K562 (cell line): ENCODE results near the gene ARID3A. TPM values are rescaled to one million over a fixed set of nuclear protein-coding genes. Genes with fewer than 3 reads are reported as not detected.

Experiments
- ATAC-seq: fragments of 200-7000 bp; cut with Tn5 transposase; 3 replicates; pipeline ENCODE4 v1.9.1; 2020; ENCODE audit warnings: moderate library complexity
- BruUV-seq: library from RNA; stranded (reverse); fragments of 400-500 nt; replicated peaks from 2 replicates; lab custom pipeline; 2021; lab: Mats Ljungman, UMichigan
- CTCF ChIA-PET: fragments of 300-600 bp; formaldehyde crosslinking; extraction: SDS; loops from one replicate; lab custom pipeline; 2021; ENCODE audit warnings: low intra/inter-chr PET ratio; lab: Yijun Ruan, JAX
- POLR2A ChIA-PET: fragments of 300-600, 350-650 bp; sonication (Branson Sonifier 250); formaldehyde crosslinking; extraction: SDS; loops from one replicate; lab custom pipeline; 2021; ENCODE audit warnings: antibody characterized with exemption, inconsistent platforms; lab: Yijun Ruan, JAX
- DNase-seq, 4 experiments: peaks; one replicate each; pipeline versions ENCODE4 v3.0.0 to v3.0.0-alpha.2; 2011 to 2018; ENCODE audit warnings: low spot score in 3 of 4, mixed read lengths in 3 of 4; ENCODE audit errors: extremely low read depth in 1 of 4
- FAIRE-seq: peaks from 2 replicates; lab custom pipeline; 2011; peaks lifted over from hg19 to GRCh38; lab: Jason Lieb, UNC
- H2AFZ ChIP-seq: 2 replicates; pipeline ENCODE4 v1.6.0; 2011; ENCODE audit warnings: low read depth, low read length, control low read depth, inconsistent platforms
- H3K27ac ChIP-seq: fragments of 200-600 bp; 3 replicates; pipeline ENCODE4 v1.8.0; 2011; ENCODE audit warnings: low read depth, mild to moderate bottlenecking, control low read depth, inconsistent platforms, low read length, moderate library complexity, mixed read lengths; ENCODE audit errors: extremely low read depth
- H3K27me3 ChIP-seq, 2 experiments: fragments of 300-600 bp in 1 of 2; 2 replicates in 1 of 2; 3 replicates in 1 of 2; pipeline versions ENCODE4 v1.6.0 to v1.8.0; 2011; ENCODE audit warnings: inconsistent platforms in 2 of 2, low read length in 2 of 2, mild to moderate bottlenecking in 1 of 2, mixed read lengths in 1 of 2, moderate library complexity in 1 of 2; ENCODE audit not compliant: control insufficient read depth in 2 of 2, insufficient read depth in 2 of 2
- H3K36me3 ChIP-seq: fragments of 300-600 bp; 3 replicates; pipeline ENCODE4 v1.8.0; 2011; ENCODE audit warnings: mild to moderate bottlenecking, low read length, inconsistent platforms; ENCODE audit not compliant: control insufficient read depth, insufficient read depth
- H3K4me1 ChIP-seq, 2 experiments: fragments of 200-600 bp in 1 of 2; replicated peaks in 1 of 2; 2 replicates in 1 of 2; 3 replicates in 1 of 2; pipeline versions ENCODE4 v1.5.1 to v1.8.0; 2011; ENCODE audit warnings: inconsistent platforms in 2 of 2, low read length in 2 of 2, mild to moderate bottlenecking in 1 of 2, mixed read lengths in 1 of 2, moderate library complexity in 1 of 2; ENCODE audit not compliant: control insufficient read depth in 2 of 2, insufficient read depth in 2 of 2
- H3K4me2 ChIP-seq: 2 replicates; pipeline ENCODE4 v1.6.1; 2011; ENCODE audit warnings: low read length, control low read depth, inconsistent platforms, mixed read lengths; ENCODE audit not compliant: insufficient read depth
- H3K4me3 ChIP-seq: fragments of 200-600 bp; sonication (generic), shearing (Covaris generic); 2 replicates; pipeline ENCODE4 v1.5.1; 2016; ENCODE audit warnings: control low read depth, inconsistent platforms
- H3K79me2 ChIP-seq: fragments of 200-600 bp; 3 replicates; pipeline ENCODE4 v1.8.0; 2011; ENCODE audit warnings: low read length, inconsistent platforms; ENCODE audit not compliant: control insufficient read depth, insufficient read depth
- H3K9ac ChIP-seq, 2 experiments: 2 replicates each; pipeline versions ENCODE4 v1.6.0 to v1.6.1; 2011; ENCODE audit warnings: low read depth in 2 of 2, low read length in 2 of 2, control low read depth in 1 of 2, inconsistent platforms in 1 of 2, mild to moderate bottlenecking in 1 of 2, mixed read lengths in 1 of 2; ENCODE audit not compliant: insufficient read depth in 1 of 2
- H3K9me1 ChIP-seq: one replicate; pipeline ENCODE4 v1.6.0; 2011; ENCODE audit warnings: inconsistent platforms, mild to moderate bottlenecking, low read length, moderate library complexity; ENCODE audit not compliant: control insufficient read depth, insufficient read depth
- H3K9me3 ChIP-seq: replicated peaks from 2 replicates; pipeline ENCODE4 v1.5.1; 2011; ENCODE audit warnings: low read depth, low read length, inconsistent platforms; ENCODE audit not compliant: control insufficient read depth, insufficient read depth
- H4K20me1 ChIP-seq: replicated peaks from 2 replicates; pipeline ENCODE4 v1.6.1; 2011; ENCODE audit warnings: low read length, inconsistent platforms, mixed read lengths; ENCODE audit not compliant: control insufficient read depth, insufficient read depth
- BRCA1 ChIP-seq, 2 experiments: fragments of 450-650 bp in 1 of 2; sonication (generic) in 1 of 2; formaldehyde crosslinking in 1 of 2; IDR thresholded peaks; 2 replicates each; pipeline versions ENCODE4 v1.5.0 to v1.6.1; 2017 to 2020; ENCODE audit warnings: mild to moderate bottlenecking in 1 of 2, missing genetic modification reagents in 1 of 2
- KDM2B ChIP-seq: fragments of 250-450 bp; sonication (Bioruptor Pico); IDR thresholded peaks from 2 replicates; pipeline ENCODE4 v1.8.0; 2021; ENCODE audit warnings: mild to moderate bottlenecking, moderate library complexity
- KLF13 ChIP-seq: fragments of 450-650 bp; IDR thresholded peaks from 2 replicates; pipeline ENCODE4 v1.6.1; 2016; ENCODE audit warnings: missing genetic modification characterization, low read depth, mild to moderate bottlenecking, missing compliant biosample characterization, moderate library complexity, borderline replicate concordance
- NCOA1 ChIP-seq: fragments of 450-650 bp; IDR thresholded peaks from 2 replicates; pipeline ENCODE4 v1.6.1; 2016; ENCODE audit warnings: low read depth
- PCBP2 ChIP-seq: fragments of 200-400 bp; formaldehyde crosslinking; IDR thresholded peaks from 2 replicates; pipeline ENCODE4 v1.6.1; 2018; ENCODE audit warnings: low read length, low read depth, mild to moderate bottlenecking, moderate library complexity; ENCODE audit not compliant: poor library complexity, severe bottlenecking
- SRF ChIP-seq, 2 experiments: fragments of 250-450, 450-650 bp in 1 of 2; sonication (Bioruptor Pico) in 1 of 2; sonication (generic) in 1 of 2; formaldehyde crosslinking; IDR thresholded peaks; 2 replicates each; pipeline versions ENCODE4 v1.5.0 to v1.5.1; 2020 to 2022; ENCODE audit warnings: mild to moderate bottlenecking in 1 of 2, missing genetic modification reagents in 1 of 2
- YY1 ChIP-seq, 3 experiments: IDR thresholded peaks; 2 replicates each; pipeline ENCODE4 v1.6.1; 2011; ENCODE audit warnings: low read length in 2 of 3, mild to moderate bottlenecking in 2 of 3, moderate library complexity in 2 of 3, borderline replicate concordance in 1 of 3, control low read depth in 1 of 3, low read depth in 1 of 3; ENCODE audit not compliant: insufficient read depth in 3 of 3, insufficient replicate concordance in 2 of 3, control insufficient read depth in 1 of 3, insufficient read length in 1 of 3; ENCODE audit errors: extremely low read depth in 1 of 3
- ZBTB7A ChIP-seq: IDR thresholded peaks from 2 replicates; pipeline ENCODE4 v1.6.1; 2011; ENCODE audit warnings: low read depth, mild to moderate bottlenecking, low read length, moderate library complexity, borderline replicate concordance; ENCODE audit not compliant: control insufficient read depth
- ZBTB8A ChIP-seq: fragments of 450-650 bp; IDR thresholded peaks from 2 replicates; pipeline ENCODE4 v1.6.1; 2018; ENCODE audit warnings: mild to moderate bottlenecking, moderate library complexity; ENCODE audit not compliant: partially characterized antibody
- WGBS: fragments of 100-300 bp; shearing (Covaris generic); methylation state at CpG from one replicate; pipeline ENCODE4 v1.1.6; 2016; ENCODE audit warnings: low coverage, mixed read lengths; ENCODE audit not compliant: insufficient coverage; ENCODE audit errors: missing lambda C conversion rate; 5-methylcytosine and 5-hydroxymethylcytosine counted together
- in situ Hi-C: fragments of 300-500 bp; cut with MboI; formaldehyde crosslinking; loops from 4 replicates; pipeline ENCODE4 v1.15.0; 2018; ENCODE audit warnings: inconsistent platforms, mixed read lengths
- intact Hi-C: fragments of 100-400 bp; cut with micrococcal nuclease; formaldehyde crosslinking; loops from 2 replicates; pipeline ENCODE4 v1.14.2; 2022
- polyA plus RNA-seq, 8 experiments: library from polyadenylated mRNA; depleted of rRNA in 4 of 8; stranded (reverse) in 5 of 8; unstranded in 3 of 8; fragments of >200 nt; fragmentation: Nextera tagmentation in 2 of 8; fragmentation: Illumina TruSeq in 1 of 8; extraction: Ambion mirVana in 2 of 8; extraction: Trizol in 1 of 8; gene quantifications; 2 replicates each; pipeline versions ENCODE4 v1.2.1 to v1.2.3, GENCODE V29; 2011 to 2014; ENCODE audit warnings: inconsistent platforms in 1 of 8, missing spikeins in 1 of 8
- total RNA-seq, 7 experiments: library from RNA; depleted of rRNA in 6 of 7; stranded (reverse); fragments of >200 nt in 6 of 7; fragmentation: Illumina TruSeq in 2 of 7; extraction: Trizol in 2 of 7; gene quantifications; 2 replicates each; pipeline versions ENCODE4 v1.2.1 to v1.2.3, GENCODE V29; 2011 to 2021; ENCODE audit warnings: low replicate concordance in 1 of 7
- TF ChIP-seq, protein P1 (sequence below), 3 experiments: fragments of 200-800 bp in 1 of 3; sonication (Bioruptor generic) in 1 of 3; sonication (generic) in 1 of 3; formaldehyde crosslinking in 1 of 3; IDR thresholded peaks; 2 replicates each; pipeline versions ENCODE4 v1.6.1 to v1.8.0; 2016 to 2022; ENCODE audit warnings: mild to moderate bottlenecking in 2 of 3, missing compliant biosample characterization in 2 of 3, missing genetic modification characterization in 2 of 3, missing genetic modification reagents in 1 of 3
- TF ChIP-seq, protein P2 (sequence below): sonication (generic); formaldehyde crosslinking; IDR thresholded peaks from 2 replicates; pipeline ENCODE4 v1.8.1; 2022; ENCODE audit warnings: missing genetic modification reagents
- TF ChIP-seq, protein P3 (sequence below): sonication (generic); formaldehyde crosslinking; IDR thresholded peaks from 2 replicates; pipeline ENCODE4 v1.9.0; 2022; ENCODE audit warnings: mild to moderate bottlenecking, missing genetic modification reagents
- TF ChIP-seq, protein P4 (sequence below): fragments of 200-800 bp; sonication (Bioruptor generic); IDR thresholded peaks from 2 replicates; pipeline ENCODE4 v1.6.1; 2017; ENCODE audit warnings: missing genetic modification characterization, missing compliant biosample characterization

The ARID3A gene
- total and polyA plus RNA-seq, 9 of the 15 experiments (the other 6 are each of a cell fraction or from before 2014, with no cell fraction given) = 1.4 to 118 (median 31.2) TPM

DNA sequence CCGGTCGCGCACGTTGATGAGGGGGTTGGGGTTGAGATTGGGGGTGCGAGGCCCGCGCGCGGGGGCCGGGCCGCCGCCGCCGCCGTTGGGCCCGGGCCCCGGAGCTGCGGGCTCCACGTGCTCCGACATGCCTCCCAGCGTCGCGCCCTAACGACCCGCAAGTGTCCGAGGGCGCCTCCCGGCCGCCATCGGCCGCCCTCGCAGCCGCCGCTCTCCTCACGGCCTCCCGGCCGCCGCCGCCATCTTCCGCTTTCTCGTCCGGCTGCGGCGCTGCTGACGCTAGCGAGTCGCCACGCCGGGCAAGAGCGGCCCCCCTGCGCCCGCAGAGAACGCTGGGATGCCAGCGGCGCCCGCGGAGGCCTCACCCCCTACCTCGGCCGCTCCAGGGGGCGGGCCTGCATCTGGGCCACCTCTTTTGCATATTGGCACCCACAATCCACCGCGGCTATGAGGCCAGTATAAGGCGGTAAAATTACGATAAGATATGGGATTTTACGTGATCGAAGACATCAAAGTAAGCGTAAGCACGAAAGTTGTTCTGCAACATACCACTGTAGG is 95.1 kb downstream of the ARID3A start, which contains the start of gene TMEM259:
TMEM259 (minus strand) TSS at position 256 of the 558 bp plus-strand sequence; CDS start at position 129, 127 bp downstream.
- ChIA-PET CTCF (no interaction called here), POLR2A (interaction anchor here (0.6 to 2.0 kb wide), 13 partner anchors 9 to 604 kb away, joined by 3 to 10 read pairs (median 4); partner anchors contain the start of genes ABCA7 and ARHGAP45)
- Histone ChIP-seq H3K36me3 (peaks cover 37% of the 10 kb centered on the region; the same call in 2 of the 3 replicates), H4K20me1 (peaks cover 46% of the 10 kb centered on the region), H3K79me2 (peaks cover 52% of the 10 kb centered on the region), H2AFZ (peak within 1 kb of the TSS; percentile 92), H3K4me2 (peak within 1 kb of the TSS; percentile 88), H3K4me1 (peaks cover 27 to 76% of the 10 kb centered on the region in 2 experiments), H3K9me1 (peaks cover 16% of the 10 kb centered on the region), H3K9me3 (no peaks in the 10 kb centered on the region), H3K27me3 (no peaks in the 10 kb centered on the region), H3K27ac (peak within 1 kb of the TSS; percentile 100), H3K4me3 (peak within 1 kb of the TSS; percentile 94), H3K9ac (peak within 1 kb of the TSS; percentile 88 to 99)
- 0% methylated on average over 46 of the region's 68 CpGs for WGBS
- intact Hi-C loops = loop anchor here (2.0 kb wide), 2 partner anchors 20 to 82 kb away; partner anchors contain the start of genes ABCA7 and GPX4
- ATAC-seq (peak; percentile 90), FAIRE-seq (no peak), DNase-seq (peak; percentile 87 to 97 (median 92))
- in situ Hi-C loops = no loop called here
- BruUV-seq = no TSS peak
- TF ChIP-seq ZBTB7A (no peak), ZBTB8A (no peak), BRCA1 (IDR thresholded peaks at IDR 0.05) (no peak), BRCA1 (CRISPR knock-in tag; IDR thresholded peaks at IDR 0.05) (no peak), KLF13 (tag) (no peak; the same call in 1 of the 2 replicates), YY1 (IDR thresholded peaks at IDR 0.05; ENCODE audit: borderline replicate concordance in 1 of 3, control insufficient read depth in 1 of 3, extremely low read depth in 1 of 3, insufficient read depth in 3 of 3, insufficient read length in 1 of 3, insufficient replicate concordance in 2 of 3, low read depth in 1 of 3, low read length in 2 of 3) (peak; percentile 86 to 97 (median 96)), KDM2B (CRISPR knock-in tag) (no peak), NCOA1 (no peak), PCBP2 (no peak), SRF (CRISPR knock-in tag; IDR thresholded peaks at IDR 0.05) (peak in 1 of 2 experiments; percentile 78; a peak in 1 of 4 replicates)
- TF ChIP-seq, protein P1, sequence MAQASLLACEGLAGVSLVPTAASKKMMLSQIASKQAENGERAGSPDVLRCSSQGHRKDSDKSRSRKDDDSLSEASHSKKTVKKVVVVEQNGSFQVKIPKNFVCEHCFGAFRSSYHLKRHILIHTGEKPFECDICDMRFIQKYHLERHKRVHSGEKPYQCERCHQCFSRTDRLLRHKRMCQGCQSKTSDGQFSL (CRISPR knock-in tag; IDR thresholded peaks at IDR 0.05) = peak; percentile 76
- TF ChIP-seq, protein P1 (tag; IDR thresholded peaks at IDR 0.05) = peak in 1 of 2 experiments; percentile 83; a peak in 2 of 4 replicates
- TF ChIP-seq, protein P2, sequence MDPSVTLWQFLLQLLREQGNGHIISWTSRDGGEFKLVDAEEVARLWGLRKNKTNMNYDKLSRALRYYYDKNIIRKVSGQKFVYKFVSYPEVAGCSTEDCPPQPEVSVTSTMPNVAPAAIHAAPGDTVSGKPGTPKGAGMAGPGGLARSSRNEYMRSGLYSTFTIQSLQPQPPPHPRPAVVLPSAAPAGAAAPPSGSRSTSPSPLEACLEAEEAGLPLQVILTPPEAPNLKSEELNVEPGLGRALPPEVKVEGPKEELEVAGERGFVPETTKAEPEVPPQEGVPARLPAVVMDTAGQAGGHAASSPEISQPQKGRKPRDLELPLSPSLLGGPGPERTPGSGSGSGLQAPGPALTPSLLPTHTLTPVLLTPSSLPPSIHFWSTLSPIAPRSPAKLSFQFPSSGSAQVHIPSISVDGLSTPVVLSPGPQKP (CRISPR knock-in tag) = no peak
- TF ChIP-seq, protein P3, sequence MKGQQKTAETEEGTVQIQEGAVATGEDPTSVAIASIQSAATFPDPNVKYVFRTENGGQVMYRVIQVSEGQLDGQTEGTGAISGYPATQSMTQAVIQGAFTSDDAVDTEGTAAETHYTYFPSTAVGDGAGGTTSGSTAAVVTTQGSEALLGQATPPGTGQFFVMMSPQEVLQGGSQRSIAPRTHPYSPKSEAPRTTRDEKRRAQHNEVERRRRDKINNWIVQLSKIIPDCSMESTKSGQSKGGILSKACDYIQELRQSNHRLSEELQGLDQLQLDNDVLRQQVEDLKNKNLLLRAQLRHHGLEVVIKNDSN (CRISPR knock-in tag) = no peak
- TF ChIP-seq, protein P4, sequence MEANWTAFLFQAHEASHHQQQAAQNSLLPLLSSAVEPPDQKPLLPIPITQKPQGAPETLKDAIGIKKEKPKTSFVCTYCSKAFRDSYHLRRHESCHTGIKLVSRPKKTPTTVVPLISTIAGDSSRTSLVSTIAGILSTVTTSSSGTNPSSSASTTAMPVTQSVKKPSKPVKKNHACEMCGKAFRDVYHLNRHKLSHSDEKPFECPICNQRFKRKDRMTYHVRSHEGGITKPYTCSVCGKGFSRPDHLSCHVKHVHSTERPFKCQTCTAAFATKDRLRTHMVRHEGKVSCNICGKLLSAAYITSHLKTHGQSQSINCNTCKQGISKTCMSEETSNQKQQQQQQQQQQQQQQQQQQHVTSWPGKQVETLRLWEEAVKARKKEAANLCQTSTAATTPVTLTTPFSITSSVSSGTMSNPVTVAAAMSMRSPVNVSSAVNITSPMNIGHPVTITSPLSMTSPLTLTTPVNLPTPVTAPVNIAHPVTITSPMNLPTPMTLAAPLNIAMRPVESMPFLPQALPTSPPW (CRISPR knock-in tag) = peak; percentile 92
